WTC11 (cell line): ENCODE data around the gene DNALI1. TPM values are rescaled to one million over a fixed set of nuclear protein-coding genes. Genes with fewer than 3 reads are reported as not detected.
"Not testable (repeated sequence)": the region's sequence is repeated elsewhere in the genome, so short reads cannot be mapped to it uniquely, and the experiment has no call there.

Experiments
- ATAC-seq: fragments of 200-7000 bp; cut with Tn5 transposase; 2 replicates; pipeline ENCODE4 v1.10.0; 2021; ENCODE audit warnings: mild to moderate bottlenecking, moderate library complexity
- CTCF ChIA-PET: fragments of 300-600 bp; sonication (Branson Sonifier 250); formaldehyde crosslinking; loops from one replicate; lab custom pipeline; 2021; ENCODE audit warnings: antibody characterized with exemption; lab: Charles Lee
- POLR2A ChIA-PET: fragments of 350-600 bp; sonication (Branson Sonifier 250); formaldehyde crosslinking; loops from one replicate; lab custom pipeline; 2021; ENCODE audit warnings: antibody characterized with exemption; lab: Charles Lee
- DNase-seq: peaks from one replicate; pipeline ENCODE4 v3.0.0; 2021; ENCODE audit warnings: low spot score
- H3K27ac Mint-ChIP-seq: 2 replicates; pipeline ENCODE4 v1.8.0; 2021; ENCODE audit warnings: mixed read lengths
- H3K27me3 Mint-ChIP-seq: 2 replicates; pipeline ENCODE4 v1.8.0; 2021; ENCODE audit warnings: low read depth, mild to moderate bottlenecking, moderate library complexity, mixed read lengths
- H3K36me3 Mint-ChIP-seq: 2 replicates; pipeline ENCODE4 v1.8.0; 2021; ENCODE audit warnings: mixed read lengths
- H3K4me1 Mint-ChIP-seq: 2 replicates; pipeline ENCODE4 v1.8.0; 2022; ENCODE audit warnings: mixed read lengths
- H3K4me3 Mint-ChIP-seq: 2 replicates; pipeline ENCODE4 v1.8.0; 2021; ENCODE audit warnings: mild to moderate bottlenecking, moderate library complexity, mixed read lengths
- H3K9me3 Mint-ChIP-seq: 2 replicates; pipeline ENCODE4 v1.8.0; 2021; ENCODE audit warnings: mixed read lengths
- ATF1 ChIP-seq: sonication (generic); formaldehyde crosslinking; IDR thresholded peaks from 2 replicates; pipeline ENCODE4 v1.8.1; 2023; ENCODE audit warnings: mild to moderate bottlenecking, moderate library complexity, missing genetic modification reagents
- CDX4 ChIP-seq: fragments of 250-450 bp; sonication (Bioruptor Pico); IDR thresholded peaks from 2 replicates; pipeline ENCODE4 v1.9.0; 2021; ENCODE audit warnings: moderate library complexity, mild to moderate bottlenecking, inconsistent platforms, borderline replicate concordance
- CREB1 ChIP-seq: sonication (generic); formaldehyde crosslinking; IDR thresholded peaks from 2 replicates; pipeline ENCODE4 v1.8.0; 2023; ENCODE audit warnings: mild to moderate bottlenecking, missing genetic modification reagents
- E2F4 ChIP-seq: sonication (generic); formaldehyde crosslinking; IDR thresholded peaks from 2 replicates; pipeline ENCODE4 v1.8.1; 2022; ENCODE audit warnings: low read depth, mild to moderate bottlenecking, moderate library complexity, missing genetic modification reagents, borderline replicate concordance
- ETV6 ChIP-seq: sonication (generic); formaldehyde crosslinking; IDR thresholded peaks from 2 replicates; pipeline ENCODE4 v1.8.1; 2022; ENCODE audit warnings: mild to moderate bottlenecking, missing genetic modification reagents
- FOXJ3 ChIP-seq: sonication (generic); formaldehyde crosslinking; IDR thresholded peaks from 2 replicates; pipeline ENCODE4 v1.9.0; 2021; ENCODE audit warnings: missing genetic modification reagents, mild to moderate bottlenecking, borderline replicate concordance
- HMGXB4 ChIP-seq: sonication (generic); formaldehyde crosslinking; IDR thresholded peaks from 2 replicates; pipeline ENCODE4 v1.8.1; 2023; ENCODE audit warnings: mild to moderate bottlenecking, moderate library complexity, missing genetic modification reagents
- IRF1 ChIP-seq: sonication (generic); formaldehyde crosslinking; IDR thresholded peaks from 2 replicates; pipeline ENCODE4 v1.8.0; 2023; ENCODE audit warnings: missing genetic modification reagents
- KAT7 ChIP-seq: sonication (generic); formaldehyde crosslinking; IDR thresholded peaks from 2 replicates; pipeline ENCODE4 v1.8.1; 2023; ENCODE audit warnings: missing genetic modification reagents, mild to moderate bottlenecking, borderline replicate concordance
- NFE2L1 ChIP-seq: sonication (generic); formaldehyde crosslinking; IDR thresholded peaks from 2 replicates; pipeline ENCODE4 v1.8.1; 2023; ENCODE audit warnings: missing genetic modification reagents
- NFYB ChIP-seq: sonication (generic); formaldehyde crosslinking; conservative IDR thresholded peaks from 2 replicates; pipeline ENCODE4 v1.8.0; 2022; ENCODE audit warnings: low read depth, missing genetic modification reagents
- PREB ChIP-seq: sonication (generic); formaldehyde crosslinking; IDR thresholded peaks from 2 replicates; pipeline ENCODE4 v1.8.1; 2022; ENCODE audit warnings: mild to moderate bottlenecking, missing genetic modification reagents, moderate library complexity, borderline replicate concordance
- SOX15 ChIP-seq: fragments of 250-450 bp; sonication (Bioruptor Pico); IDR thresholded peaks from 2 replicates; pipeline ENCODE4 v1.9.0; 2021; ENCODE audit warnings: mild to moderate bottlenecking
- TCF7 ChIP-seq: sonication (generic); formaldehyde crosslinking; IDR thresholded peaks from 2 replicates; pipeline ENCODE4 v1.8.0; 2022; ENCODE audit warnings: mild to moderate bottlenecking, low read depth, missing genetic modification reagents, moderate library complexity
- TEAD1 ChIP-seq: sonication (generic); formaldehyde crosslinking; IDR thresholded peaks from 2 replicates; pipeline ENCODE4 v1.8.0; 2022; ENCODE audit warnings: mild to moderate bottlenecking, missing genetic modification reagents
- USF2 ChIP-seq: sonication (generic); formaldehyde crosslinking; IDR thresholded peaks from 2 replicates; pipeline ENCODE4 v1.8.1; 2023; ENCODE audit warnings: mild to moderate bottlenecking, missing genetic modification reagents, moderate library complexity
- ZBTB21 ChIP-seq: sonication (generic); formaldehyde crosslinking; IDR thresholded peaks from 2 replicates; pipeline ENCODE4 v1.8.1; 2023; ENCODE audit warnings: mild to moderate bottlenecking, missing genetic modification reagents, borderline replicate concordance
- ZNF263 ChIP-seq: sonication (generic); formaldehyde crosslinking; IDR thresholded peaks from 2 replicates; pipeline ENCODE4 v1.8.1; 2022; ENCODE audit warnings: low read depth, mild to moderate bottlenecking, moderate library complexity, missing genetic modification reagents
- ZNF396 ChIP-seq: fragments of 250-450 bp; sonication (Bioruptor Pico); IDR thresholded peaks from 2 replicates; pipeline ENCODE4 v1.8.0; 2021; ENCODE audit warnings: mild to moderate bottlenecking, moderate library complexity, borderline replicate concordance
- ZSCAN18 ChIP-seq: fragments of 250-450 bp; sonication (Bioruptor Pico); IDR thresholded peaks from 2 replicates; pipeline ENCODE4 v2.1.2; 2022; ENCODE audit warnings: mild to moderate bottlenecking, moderate library complexity
- total RNA-seq: library from RNA; stranded (reverse); gene quantifications from 3 replicates; pipeline ENCODE4 v1.2.3, GENCODE V29; 2021

Gene DNALI1
- total RNA-seq, 1 experiment from 2014 or later, result 10.5 TPM

GRCh38 chr1:37574834-37575480 lies 18.2 kb downstream of the DNALI1 start:
- Mint-ChIP-seq H3K27me3 (no peaks in the 10 kb centered on the region), H3K9me3 (no peaks in the 10 kb centered on the region), H3K27ac (no peak overlapping the region), H3K4me3 (no peak overlapping the region), H3K36me3 (peaks cover 78% of the 10 kb centered on the region), H3K4me1 (no peaks in the 10 kb centered on the region)
- POLR2A ChIA-PET, result no interaction called here
- CTCF ChIA-PET, result no interaction called here
- no peak for ATAC-seq
- no peak for DNase-seq
- TF ChIP-seq NFYB (CRISPR knock-in tag) (no peak), KAT7 (CRISPR knock-in tag) (no peak), CREB1 (no peak), CDX4 (CRISPR knock-in tag) (no peak)

GRCh38 chr1:37575692-37576091 lies 19.0 kb downstream of the DNALI1 start:
- ATAC-seq, result no peak
- POLR2A ChIA-PET, result no interaction called here

GRCh38 chr1:37584544-37584943 lies 27.8 kb downstream of the DNALI1 start:
- H3K4me3 Mint-ChIP-seq, ATAC-seq, H3K27me3 Mint-ChIP-seq, H3K4me1 Mint-ChIP-seq, DNase-seq, H3K27ac Mint-ChIP-seq, CTCF ChIA-PET, POLR2A ChIA-PET, H3K9me3 Mint-ChIP-seq: not testable (repeated sequence)
- peaks cover 75% of the 10 kb centered on the region for H3K36me3 Mint-ChIP-seq

More at GRCh38 chr1:37575692-37576091, 19.0 kb downstream of the DNALI1 start:
- CTCF ChIA-PET, result no interaction called here
- H3K36me3 Mint-ChIP-seq, result peaks cover 80% of the 10 kb centered on the region
- H3K4me1 Mint-ChIP-seq, result no peaks in the 10 kb centered on the region
- no peak overlapping the region for H3K4me3 Mint-ChIP-seq
- H3K9me3 Mint-ChIP-seq, result no peaks in the 10 kb centered on the region
- TF ChIP-seq HMGXB4, result no peak
- TF ChIP-seq NFE2L1 (CRISPR knock-in tag), result no peak
- TF ChIP-seq ETV6 (CRISPR knock-in tag), result no peak
- TF ChIP-seq PREB (CRISPR knock-in tag), result no peak
- TF ChIP-seq ZNF396 (CRISPR knock-in tag), result no peak
- TF ChIP-seq IRF1, result no peak
- no peak for TF ChIP-seq ATF1 (CRISPR knock-in tag)
- TF ChIP-seq, all 79 proteins: peak for 0
- Mint-ChIP-seq H3K27ac (no peak overlapping the region), H3K27me3 (no peaks in the 10 kb centered on the region)
- DNase-seq, result no peak

GRCh38 chr1:37588939-37589338 lies 32.2 kb downstream of the DNALI1 start:
- Mint-ChIP-seq H3K36me3 (peaks cover 78% of the 10 kb centered on the region), H3K4me3 (no peak overlapping the region), H3K27ac (no peak overlapping the region), H3K9me3 (no peaks in the 10 kb centered on the region), H3K4me1 (no peaks in the 10 kb centered on the region), H3K27me3 (no peaks in the 10 kb centered on the region)
- ATAC-seq (no peak), DNase-seq (no peak)
- POLR2A ChIA-PET, result no interaction called here
- CTCF ChIA-PET, result no interaction called here
- TF ChIP-seq TCF7 (CRISPR knock-in tag), result no peak
- no peak for TF ChIP-seq SOX15 (CRISPR knock-in tag)
- no peak for TF ChIP-seq ZBTB21
- no peak for TF ChIP-seq ZNF396 (CRISPR knock-in tag)
- TF ChIP-seq FOXJ3, result no peak
- TF ChIP-seq ZSCAN18 (CRISPR knock-in tag), result no peak
- TF ChIP-seq ZNF263 (CRISPR knock-in tag), result no peak
- no peak for TF ChIP-seq USF2 (CRISPR knock-in tag)
- no peak for TF ChIP-seq E2F4 (CRISPR knock-in tag)
- no peak for TF ChIP-seq TEAD1 (CRISPR knock-in tag)
